T follicular helper cell (primary cell): Measurements from ENCODE around the gene RALGPS2.
"Not testable (repeated sequence)": the region's sequence is repeated elsewhere in the genome, so short reads cannot be mapped to it uniquely, and the experiment has no call there.

Experiments used
- DNase-seq: peaks from one replicate; pipeline ENCODE4 v3.0.0-alpha.2; 2020; ENCODE audit warnings: low read depth

The RALGPS2 gene

GRCh38 chr1:178781533-178782330, 56.7 kb downstream of the RALGPS2 start:
- no peak for DNase-seq

- DNase-seq, result no peak
Measured at GRCh38 chr1:178784131-178784536, 59.1 kb downstream of the RALGPS2 start.

- DNase-seq, result no peak
Measured at GRCh38 chr1:178792394-178792793, 67.3 kb downstream of the RALGPS2 start.

- no peak for DNase-seq
Measured at GRCh38 chr1:178796013-178796412, 71.0 kb downstream of the RALGPS2 start.

GRCh38 chr1:178797590-178797989, 72.5 kb downstream of the RALGPS2 start:
- DNase-seq, result no peak

GRCh38 chr1:178798232-178798861, 73.3 kb downstream of the RALGPS2 start:
- DNase-seq, result no peak

GRCh38 chr1:178802873-178803272, 77.8 kb downstream of the RALGPS2 start:
- no peak for DNase-seq

GRCh38 chr1:178806665-178807300, 81.7 kb downstream of the RALGPS2 start:
- no peak for DNase-seq

- no peak for DNase-seq
Measured at GRCh38 chr1:178808529-178808928, 83.5 kb downstream of the RALGPS2 start.

- no peak for DNase-seq
Measured at GRCh38 chr1:178810585-178810984, 85.5 kb downstream of the RALGPS2 start.

GRCh38 chr1:178818416-178818815, 93.4 kb downstream of the RALGPS2 start:
- DNase-seq, result no peak

GRCh38 chr1:178819123-178819522, 94.1 kb downstream of the RALGPS2 start:
- no peak for DNase-seq

- no peak for DNase-seq
Measured at GRCh38 chr1:178821134-178821866, 96.3 kb downstream of the RALGPS2 start.

- no peak for DNase-seq
Measured at GRCh38 chr1:178825167-178825566, 100.1 kb downstream of the RALGPS2 start.

- no peak for DNase-seq
Measured at GRCh38 chr1:178844436-178844835, 119.4 kb downstream of the RALGPS2 start.

GRCh38 chr1:178846306-178846705, 121.3 kb downstream of the RALGPS2 start:
- no peak for DNase-seq

GRCh38 chr1:178847396-178847849, 122.4 kb downstream of the RALGPS2 start:
- DNase-seq, result no peak

- DNase-seq, result not testable (repeated sequence)
Measured at GRCh38 chr1:178847919-178848318, 122.9 kb downstream of the RALGPS2 start.

- DNase-seq, result no peak
Measured at GRCh38 chr1:178849918-178850317, 124.9 kb downstream of the RALGPS2 start.

- no peak for DNase-seq
Measured at GRCh38 chr1:178857126-178857525, 132.1 kb downstream of the RALGPS2 start.

- DNase-seq, result no peak
Measured at GRCh38 chr1:178862416-178862815, 137.4 kb downstream of the RALGPS2 start.

GRCh38 chr1:178862864-178863263, 137.8 kb downstream of the RALGPS2 start:
- DNase-seq, result no peak
